IMR-90 (cell line): ENCODE measurements around the gene ABHD2.

Experiments used
- BHLHE40 ChIP-seq: fragments of 150-350 bp; IDR thresholded peaks from 2 replicates; pipeline ENCODE4 v1.6.1; 2016; ENCODE audit warnings: mild to moderate bottlenecking, low read depth, low read length
- CTCF ChIP-seq: conservative IDR thresholded peaks from 2 replicates; pipeline ENCODE4 v1.5.1; 2012; ENCODE audit warnings: mild to moderate bottlenecking, low read depth, low read length, improper control_type of control experiment
- FOS ChIP-seq: fragments of 150-350 bp; IDR thresholded peaks from 2 replicates; pipeline ENCODE4 v1.6.1; 2016; ENCODE audit warnings: low read depth, low read length
- MAFK ChIP-seq: IDR thresholded peaks from 2 replicates; pipeline ENCODE4 v1.6.1; 2012; ENCODE audit warnings: low read depth, low read length, improper control_type of control experiment
- MXI1 ChIP-seq: IDR thresholded peaks from 2 replicates; pipeline ENCODE4 v1.6.1; 2012; ENCODE audit warnings: low read depth, mild to moderate bottlenecking, low read length, moderate library complexity, borderline replicate concordance
- POLR2A ChIP-seq: IDR thresholded peaks from 2 replicates; pipeline ENCODE4 v1.6.1; 2012; ENCODE audit warnings: mild to moderate bottlenecking, low read depth, low read length
- SMC3 ChIP-seq: fragments of 150-350 bp; IDR thresholded peaks from 2 replicates; pipeline ENCODE4 v1.6.1; 2016; ENCODE audit warnings: low read depth, mild to moderate bottlenecking, antibody characterized with exemption, low read length, moderate library complexity
- USF2 ChIP-seq: fragments of 150-350 bp; IDR thresholded peaks from 2 replicates; pipeline ENCODE4 v1.6.1; 2017; ENCODE audit warnings: mild to moderate bottlenecking, antibody characterized with exemption, low read length, low read depth

- no peak for TF ChIP-seq SMC3
- no peak for TF ChIP-seq USF2
- TF ChIP-seq MXI1: no peak
- no peak for TF ChIP-seq CTCF
- TF ChIP-seq BHLHE40: no peak
- TF ChIP-seq FOS: no peak
- no peak for TF ChIP-seq POLR2A
- no peak for TF ChIP-seq MAFK
These were observed 104.5 kb downstream of the ABHD2 start for GRCh38 chr15:89192766-89193165.
